H9 (cell line): ENCODE measurements around the gene HIPK4. TPM values are rescaled to one million over a fixed set of nuclear protein-coding genes. Genes with fewer than 3 reads are reported as not detected.
A peak's percentile ranks its signal among the peaks of the same experiment; 100 is the strongest.

Experiments
- DNase-seq: peaks from one replicate; pipeline ENCODE4 v3.0.0-alpha.2; 2017
- H2AFZ ChIP-seq: one replicate; pipeline ENCODE4 v1.6.1; 2013; ENCODE audit warnings: mild to moderate bottlenecking, low read length, control low read depth, moderate library complexity
- H2AK5ac ChIP-seq: 2 replicates; pipeline ENCODE4 v1.6.1; 2013; ENCODE audit warnings: low read length, control low read depth, mixed read lengths; ENCODE audit not compliant: insufficient read length
- H2BK120ac ChIP-seq: one replicate; pipeline ENCODE4 v1.6.1; 2013; ENCODE audit warnings: low read depth, mild to moderate bottlenecking, low read length, control low read depth, inconsistent platforms; ENCODE audit not compliant: poor library complexity, severe bottlenecking
- H2BK12ac ChIP-seq: 2 replicates; pipeline ENCODE4 v1.6.1; 2013; ENCODE audit warnings: low read length, control low read depth, mixed read lengths, low read depth; ENCODE audit not compliant: insufficient read length
- H2BK15ac ChIP-seq: 2 replicates; pipeline ENCODE4 v1.6.1; 2013; ENCODE audit warnings: low read depth, low read length, control low read depth
- H2BK20ac ChIP-seq: one replicate; pipeline ENCODE4 v1.6.1; 2013; ENCODE audit warnings: low read depth, mild to moderate bottlenecking, low read length, control low read depth, inconsistent platforms; ENCODE audit not compliant: poor library complexity, severe bottlenecking
- H2BK5ac ChIP-seq: 2 replicates; pipeline ENCODE4 v1.6.1; 2013; ENCODE audit warnings: low read length, control low read depth, mixed read lengths; ENCODE audit not compliant: insufficient read length
- H3K14ac ChIP-seq: 2 replicates; pipeline ENCODE4 v1.6.1; 2013; ENCODE audit warnings: low read length, control low read depth; ENCODE audit not compliant: insufficient read depth
- H3K18ac ChIP-seq: 2 replicates; pipeline ENCODE4 v1.6.1; 2013; ENCODE audit warnings: low read depth, mild to moderate bottlenecking, mixed read lengths, low read length, control low read depth; ENCODE audit not compliant: insufficient read length
- H3K23ac ChIP-seq: 2 replicates; pipeline ENCODE4 v1.6.1; 2013; ENCODE audit warnings: low read length, control low read depth, mixed read lengths, low read depth; ENCODE audit not compliant: insufficient read length
- H3K23me2 ChIP-seq: 2 replicates; pipeline ENCODE4 v1.6.1; 2013; ENCODE audit warnings: low read depth, mild to moderate bottlenecking, mixed read lengths, low read length, control low read depth; ENCODE audit not compliant: insufficient read length, poor library complexity, severe bottlenecking
- H3K27ac ChIP-seq: 2 replicates; pipeline ENCODE4 v1.5.1; 2013; ENCODE audit warnings: low read length, control low read depth, mixed read lengths, low read depth; ENCODE audit not compliant: insufficient read length
- H3K27me3 ChIP-seq: 2 replicates; pipeline ENCODE4 v1.6.1; 2013; ENCODE audit warnings: low read length, control low read depth, inconsistent platforms; ENCODE audit not compliant: insufficient read depth
- H3K4ac ChIP-seq: 2 replicates; pipeline ENCODE4 v1.6.1; 2013; ENCODE audit warnings: low read depth, mild to moderate bottlenecking, control low read depth, inconsistent platforms, low read length, moderate library complexity
- H3K4me1 ChIP-seq: 2 replicates; pipeline ENCODE4 v1.6.1; 2013; ENCODE audit warnings: low read length, control low read depth, inconsistent platforms; ENCODE audit not compliant: insufficient read depth
- H3K4me2 ChIP-seq: 2 replicates; pipeline ENCODE4 v1.6.1; 2013; ENCODE audit warnings: low read length, control low read depth, mixed read lengths; ENCODE audit not compliant: insufficient read length, insufficient read depth
- H3K56ac ChIP-seq: 2 replicates; pipeline ENCODE4 v1.6.1; 2013; ENCODE audit warnings: low read depth, mild to moderate bottlenecking, mixed read lengths, low read length, control low read depth; ENCODE audit not compliant: insufficient read length
- H3K79me1 ChIP-seq: 2 replicates; pipeline ENCODE4 v1.6.1; 2013; ENCODE audit warnings: low read depth, mild to moderate bottlenecking, moderate library complexity, low read length, control low read depth, inconsistent platforms; ENCODE audit not compliant: insufficient read depth, poor library complexity, severe bottlenecking
- H3K79me2 ChIP-seq: 2 replicates; pipeline ENCODE4 v1.6.1; 2013; ENCODE audit warnings: low read length, control low read depth, inconsistent platforms; ENCODE audit not compliant: insufficient read depth
- H3K9ac ChIP-seq: 2 replicates; pipeline ENCODE4 v1.6.1; 2013; ENCODE audit warnings: low read length, control low read depth, mixed read lengths; ENCODE audit not compliant: insufficient read length; ENCODE audit errors: extremely low read depth
- H3K9me3 ChIP-seq: one replicate; pipeline ENCODE4 v1.6.1; 2013; ENCODE audit warnings: low read depth, low read length, inconsistent platforms; ENCODE audit not compliant: control insufficient read depth
- H3T11ph ChIP-seq: one replicate; pipeline ENCODE4 v1.6.1; 2013; ENCODE audit warnings: mild to moderate bottlenecking, low read length, control low read depth, inconsistent platforms
- H4K20me1 ChIP-seq: one replicate; pipeline ENCODE4 v1.6.1; 2013; ENCODE audit not compliant: control insufficient read depth, insufficient read length, insufficient read depth
- H4K5ac ChIP-seq: 2 replicates; pipeline ENCODE4 v1.6.1; 2013; ENCODE audit warnings: low read depth, mild to moderate bottlenecking, mixed read lengths, low read length, control low read depth; ENCODE audit not compliant: insufficient read length
- H4K8ac ChIP-seq: replicated peaks from 2 replicates; pipeline ENCODE4 v1.6.1; 2013; ENCODE audit warnings: low read length, control low read depth, mixed read lengths, low read depth; ENCODE audit not compliant: insufficient read length
- H4K91ac ChIP-seq: 2 replicates; pipeline ENCODE4 v1.6.1; 2013; ENCODE audit warnings: low read depth, mild to moderate bottlenecking, moderate library complexity, mixed read lengths, low read length, control low read depth; ENCODE audit not compliant: insufficient read length
- H3K27ac Mint-ChIP-seq, 3 experiments: 2 replicates in 2 of 3; 3 replicates in 1 of 3; pipeline ENCODE4 v1.8.0; 2020 to 2021; ENCODE audit warnings: mixed read lengths in 3 of 3, mild to moderate bottlenecking in 1 of 3, moderate library complexity in 1 of 3
- H3K27me3 Mint-ChIP-seq: 2 replicates; pipeline ENCODE4 v1.8.0; 2021; ENCODE audit warnings: low read depth, mild to moderate bottlenecking, moderate library complexity, mixed read lengths
- H3K36me3 Mint-ChIP-seq, 3 experiments: 2 replicates in 2 of 3; 3 replicates in 1 of 3; pipeline ENCODE4 v1.8.0; 2020 to 2021; ENCODE audit warnings: low read depth in 3 of 3, mixed read lengths in 3 of 3; ENCODE audit not compliant: insufficient read depth in 1 of 3
- H3K4me1 Mint-ChIP-seq, 2 experiments: 2 replicates each; pipeline ENCODE4 v1.8.0; 2020; ENCODE audit warnings: mixed read lengths in 2 of 2
- H3K4me3 Mint-ChIP-seq, 2 experiments: 2 replicates in 1 of 2; 3 replicates in 1 of 2; pipeline ENCODE4 v1.8.0; 2020 to 2021; ENCODE audit warnings: mild to moderate bottlenecking in 2 of 2, mixed read lengths in 2 of 2, moderate library complexity in 1 of 2
- H3K9me3 Mint-ChIP-seq, 2 experiments: 2 replicates in 1 of 2; 3 replicates in 1 of 2; pipeline ENCODE4 v1.8.0; 2020; ENCODE audit warnings: mild to moderate bottlenecking in 2 of 2, mixed read lengths in 2 of 2, moderate library complexity in 1 of 2
- WGBS: extraction: QIAGEN DNeasy Blood & Tissue Kit; methylation state at CpG from one replicate; pipeline ENCODE4 v1.1.7; 2013; ENCODE audit warnings: missing lambda C conversion rate, low lambda C conversion rate, mixed read lengths; ENCODE audit not compliant: insufficient read length; ENCODE audit errors: extremely low coverage; 5-methylcytosine and 5-hydroxymethylcytosine counted together
- total RNA-seq: library from RNA; stranded (reverse); gene quantifications from 2 replicates; pipeline ENCODE4 v1.2.1, GENCODE V29; 2021
- TF ChIP-seq, protein P1 (sequence below): fragments of 200-600 bp; sonication (generic); conservative IDR thresholded peaks from 3 replicates; pipeline ENCODE4 v1.8.0; 2021; ENCODE audit warnings: antibody characterized with exemption, mild to moderate bottlenecking

The HIPK4 gene
- total RNA-seq, 1 experiment from 2014 or later = 0.15 TPM

DNA sequence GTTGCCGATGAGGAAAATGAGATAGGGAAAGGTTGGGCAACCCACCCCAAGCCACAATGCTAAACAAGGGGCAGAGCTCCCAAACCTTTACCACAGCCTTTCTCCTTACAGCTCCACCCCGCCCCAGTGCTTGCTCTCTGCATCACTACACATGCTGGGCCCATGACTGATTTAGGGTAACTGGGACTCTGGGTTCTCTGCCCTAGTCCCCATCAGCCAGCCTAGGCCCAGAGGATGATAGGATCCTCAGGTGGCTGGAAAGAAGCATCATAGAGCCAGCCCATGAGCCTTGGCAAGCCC is 53.4 kb downstream of the HIPK4 start:
- Histone ChIP-seq H3K23ac (no peak overlapping the region), H2BK5ac (no peak overlapping the region), H3K23me2 (no peaks in the 10 kb centered on the region), H2BK20ac (no peak overlapping the region), H2BK15ac (no peak overlapping the region), H3K9ac (no peak overlapping the region), H3K4me2 (no peak overlapping the region), H3K14ac (no peak overlapping the region), H4K91ac (no peak overlapping the region), H3T11ph (no peak overlapping the region), H4K20me1 (no peaks in the 10 kb centered on the region), H2AK5ac (no peak overlapping the region), H3K79me1 (no peaks in the 10 kb centered on the region), H3K18ac (no peak overlapping the region), H2AFZ (no peak overlapping the region), H3K56ac (no peak overlapping the region), H3K27ac (no peak overlapping the region), H3K79me2 (no peaks in the 10 kb centered on the region; the same call in 1 of the 2 replicates), H2BK12ac (no peak overlapping the region), H4K5ac (no peak overlapping the region), H3K9me3 (no peaks in the 10 kb centered on the region), H3K4ac (no peak overlapping the region), H4K8ac (no peak overlapping the region), H3K4me1 (no peaks in the 10 kb centered on the region), H2BK120ac (no peak overlapping the region), H3K27me3 (no peaks in the 10 kb centered on the region)
- no peaks in the 10 kb centered on the region for H3K27me3 Mint-ChIP-seq
- peaks cover 12 to 42% (median 35%) of the 10 kb centered on the region in 3 experiments; a peak in 6 of 7 replicates for H3K36me3 Mint-ChIP-seq
- no peak for DNase-seq
- TF ChIP-seq, protein P1, sequence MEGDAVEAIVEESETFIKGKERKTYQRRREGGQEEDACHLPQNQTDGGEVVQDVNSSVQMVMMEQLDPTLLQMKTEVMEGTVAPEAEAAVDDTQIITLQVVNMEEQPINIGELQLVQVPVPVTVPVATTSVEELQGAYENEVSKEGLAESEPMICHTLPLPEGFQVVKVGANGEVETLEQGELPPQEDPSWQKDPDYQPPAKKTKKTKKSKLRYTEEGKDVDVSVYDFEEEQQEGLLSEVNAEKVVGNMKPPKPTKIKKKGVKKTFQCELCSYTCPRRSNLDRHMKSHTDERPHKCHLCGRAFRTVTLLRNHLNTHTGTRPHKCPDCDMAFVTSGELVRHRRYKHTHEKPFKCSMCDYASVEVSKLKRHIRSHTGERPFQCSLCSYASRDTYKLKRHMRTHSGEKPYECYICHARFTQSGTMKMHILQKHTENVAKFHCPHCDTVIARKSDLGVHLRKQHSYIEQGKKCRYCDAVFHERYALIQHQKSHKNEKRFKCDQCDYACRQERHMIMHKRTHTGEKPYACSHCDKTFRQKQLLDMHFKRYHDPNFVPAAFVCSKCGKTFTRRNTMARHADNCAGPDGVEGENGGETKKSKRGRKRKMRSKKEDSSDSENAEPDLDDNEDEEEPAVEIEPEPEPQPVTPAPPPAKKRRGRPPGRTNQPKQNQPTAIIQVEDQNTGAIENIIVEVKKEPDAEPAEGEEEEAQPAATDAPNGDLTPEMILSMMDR = no peak
- H3K4me1 Mint-ChIP-seq = no peaks in the 10 kb centered on the region
- peak overlapping the region in 1 of 3 experiments; percentile 49; a peak in 2 of 7 replicates for H3K27ac Mint-ChIP-seq
- no peak overlapping the region for H3K4me3 Mint-ChIP-seq
- WGBS = no CpG with 5 or more reads among the region's 2 CpGs
- no peaks in the 10 kb centered on the region for H3K9me3 Mint-ChIP-seq
